ENCODE measurements around the gene GLI2.

GRCh38 chr2:120765678-120766469 is 30.2 kb downstream of the GLI2 start:
- TF ChIP-seq CTCF (IDR thresholded peaks at IDR 0.05) (no peak), POLR2A (IDR thresholded peaks at IDR 0.05) (no peak)
